ENCODE measurements around the gene CORO7. TPM values are rescaled to one million over a fixed set of nuclear protein-coding genes. Genes with fewer than 3 reads are reported as not detected.

CORO7 gene
- total RNA-seq, 1 experiment from 2014 or later = 49.7 TPM

DNA sequence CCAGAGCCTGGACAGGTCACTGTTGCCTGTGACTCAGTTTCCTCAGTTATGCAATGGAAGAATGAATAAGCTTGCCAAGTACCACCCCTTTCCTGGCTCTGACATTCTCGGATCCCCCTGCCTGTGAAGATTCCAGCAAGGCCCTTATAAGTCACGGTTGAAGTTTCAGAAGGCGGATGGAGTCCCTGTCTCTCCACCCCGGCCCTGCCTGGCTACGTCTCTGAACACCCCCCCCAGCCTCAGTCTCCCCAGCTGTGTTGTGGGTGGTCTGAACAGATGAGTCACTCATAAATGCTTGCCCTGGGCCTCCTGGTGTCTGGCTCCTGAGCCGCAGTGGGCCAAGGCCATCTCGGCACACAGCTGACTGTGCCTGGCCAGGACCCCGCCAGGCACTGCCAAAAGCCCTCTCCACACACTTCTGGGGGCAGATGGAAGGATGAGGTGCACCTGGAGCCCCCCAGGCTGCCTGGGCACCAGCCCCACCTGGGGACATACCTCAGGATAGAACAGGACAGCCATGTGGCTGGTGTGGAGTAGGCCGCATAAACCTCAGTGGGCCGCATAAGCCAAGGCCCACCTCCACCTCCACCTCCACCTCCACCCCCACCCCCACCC lies 29.3 kb downstream of the CORO7 start:
- Histone ChIP-seq H3K9me3 (replicated peaks) (no peaks in the 10 kb centered on the region), H3K4me1 (peaks cover 26% of the 10 kb centered on the region), H3K27ac (no peak overlapping the region), H3K27me3 (no peaks in the 10 kb centered on the region), H3K4me3 (no peak overlapping the region), H3K36me3 (no peaks in the 10 kb centered on the region; the same call in 1 of the 2 replicates)
- no peak for DNase-seq

DNA sequence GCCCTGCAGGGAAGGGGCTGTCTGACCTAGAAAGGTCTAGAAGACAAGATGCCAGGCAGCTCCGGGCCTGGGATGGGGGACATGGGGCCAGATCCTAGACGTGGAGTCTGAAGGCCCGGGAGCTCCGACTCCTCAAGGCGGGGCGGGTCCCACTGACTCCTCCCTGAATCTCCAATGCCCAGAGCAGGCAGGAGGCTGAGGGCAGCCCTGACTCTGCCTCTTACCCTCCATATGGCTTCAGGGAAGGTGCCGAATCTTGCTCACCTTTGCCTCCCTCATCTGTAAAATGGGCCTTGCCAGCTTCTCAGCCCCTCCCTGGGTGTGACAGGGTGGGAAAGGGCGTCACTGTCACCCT lies 30.0 kb downstream of the CORO7 start:
- no peak for DNase-seq
- no peaks in the 10 kb centered on the region for H3K9me3 ChIP-seq (replicated peaks)
- no peaks in the 10 kb centered on the region; the same call in 1 of the 2 replicates for H3K36me3 ChIP-seq
- peaks cover 26% of the 10 kb centered on the region for H3K4me1 ChIP-seq
- H3K4me3 ChIP-seq = no peak overlapping the region
- no peaks in the 10 kb centered on the region for H3K27me3 ChIP-seq
- no peak overlapping the region for H3K27ac ChIP-seq

DNA sequence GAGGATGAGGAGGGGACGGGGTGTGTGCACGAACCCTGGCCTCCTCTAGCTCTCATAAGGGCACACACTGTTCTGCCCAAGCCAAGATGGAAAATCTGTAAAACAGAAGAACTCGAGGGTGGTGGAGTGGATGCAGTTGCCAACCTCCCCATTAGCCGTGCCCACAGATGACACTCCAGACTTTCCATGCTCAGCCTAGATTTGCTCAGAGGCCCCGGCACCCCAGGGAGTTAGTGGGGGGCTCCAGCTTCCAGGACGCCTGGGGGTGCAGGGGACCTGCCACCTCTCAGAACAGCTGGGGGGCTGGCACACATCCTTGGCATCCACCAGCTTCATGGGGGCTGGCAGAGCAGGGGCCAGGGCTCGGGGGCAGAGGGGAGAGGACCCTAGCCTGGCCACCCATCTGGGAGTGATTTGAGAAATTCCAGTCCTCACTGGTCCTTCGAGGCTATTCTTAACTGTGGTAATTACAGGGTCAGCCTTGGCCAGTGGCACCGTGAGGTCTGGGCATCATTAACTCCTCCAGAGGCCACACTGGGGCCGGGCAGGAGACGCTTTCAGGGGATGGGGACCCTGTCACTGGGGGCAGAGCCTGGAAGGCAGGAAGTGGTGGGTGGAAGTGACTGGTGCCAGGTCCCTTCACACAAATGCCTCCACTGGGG lies 30.5 kb downstream of the CORO7 start:
- H3K4me3 ChIP-seq = no peak overlapping the region
- no peak for DNase-seq
- H3K27me3 ChIP-seq = no peaks in the 10 kb centered on the region
- H3K9me3 ChIP-seq (replicated peaks) = no peaks in the 10 kb centered on the region
- peaks cover 26% of the 10 kb centered on the region for H3K4me1 ChIP-seq
- no peaks in the 10 kb centered on the region; the same call in 1 of the 2 replicates for H3K36me3 ChIP-seq
- H3K27ac ChIP-seq = no peak overlapping the region

DNA sequence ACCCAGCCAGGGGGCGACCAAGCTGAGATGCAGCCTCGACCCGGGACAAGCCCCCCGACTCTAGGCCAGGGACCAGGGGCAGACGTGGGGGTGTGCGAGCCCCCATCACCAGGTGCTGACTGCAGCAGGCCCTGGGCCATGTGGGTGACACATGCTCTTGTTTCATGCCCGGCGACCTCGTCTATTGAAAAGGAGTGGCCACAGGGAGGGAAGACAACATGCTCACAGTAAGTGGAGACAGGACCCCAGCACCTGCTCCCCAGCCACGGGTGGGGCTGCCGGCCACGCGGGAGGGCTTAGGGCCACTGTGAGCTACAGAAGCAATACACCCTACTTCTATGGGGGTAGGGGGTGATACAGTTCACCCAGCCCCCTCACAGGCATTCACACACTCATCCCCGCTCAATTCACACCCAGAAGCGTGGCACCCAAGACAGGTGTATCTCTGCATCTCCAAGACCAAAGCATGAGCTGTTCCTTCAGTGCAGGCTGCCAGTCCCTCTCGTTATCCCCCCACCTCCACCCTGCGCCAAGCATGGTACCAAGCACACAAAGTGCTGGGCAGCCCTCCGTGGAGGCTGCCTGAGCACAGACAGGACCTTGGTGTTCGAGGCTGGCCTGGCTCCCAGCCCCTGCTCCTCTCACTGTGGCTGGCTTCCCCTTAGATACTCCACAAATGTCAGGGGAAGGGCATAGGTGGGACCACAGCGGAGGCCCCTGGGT lies 31.2 kb downstream of the CORO7 start:
- Histone ChIP-seq H3K36me3 (no peaks in the 10 kb centered on the region; the same call in 1 of the 2 replicates), H3K4me1 (peaks cover 23% of the 10 kb centered on the region), H3K27me3 (no peaks in the 10 kb centered on the region), H3K4me3 (no peak overlapping the region), H3K27ac (no peak overlapping the region), H3K9me3 (replicated peaks) (no peaks in the 10 kb centered on the region)
- DNase-seq = no peak

DNA sequence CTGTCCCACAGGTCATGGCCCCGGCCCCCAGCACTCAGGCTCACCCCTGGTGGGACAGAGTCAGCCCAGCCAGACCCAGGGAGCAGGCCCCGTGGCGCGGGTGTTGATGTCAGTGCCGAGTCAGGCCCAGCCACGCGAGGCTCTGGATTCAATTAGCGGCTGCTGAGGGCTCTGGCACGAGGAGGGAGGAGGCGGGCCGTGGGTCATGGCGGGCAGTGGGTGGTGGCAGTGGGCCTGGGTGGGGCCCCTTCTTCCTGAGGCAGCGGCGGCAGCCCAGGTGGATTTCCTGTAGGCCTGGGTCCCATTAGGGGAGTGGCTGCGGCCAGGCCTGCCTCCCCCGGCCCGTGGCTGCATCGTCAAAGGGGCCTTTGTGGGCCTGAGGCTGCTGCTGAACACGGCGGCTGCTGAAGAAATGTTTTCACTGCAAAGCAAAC lies 31.9 kb downstream of the CORO7 start:
- DNase-seq = no peak
- Histone ChIP-seq H3K27me3 (no peaks in the 10 kb centered on the region), H3K27ac (no peak overlapping the region), H3K4me1 (peaks cover 18% of the 10 kb centered on the region), H3K4me3 (no peak overlapping the region), H3K9me3 (replicated peaks) (no peaks in the 10 kb centered on the region), H3K36me3 (no peaks in the 10 kb centered on the region)

DNA sequence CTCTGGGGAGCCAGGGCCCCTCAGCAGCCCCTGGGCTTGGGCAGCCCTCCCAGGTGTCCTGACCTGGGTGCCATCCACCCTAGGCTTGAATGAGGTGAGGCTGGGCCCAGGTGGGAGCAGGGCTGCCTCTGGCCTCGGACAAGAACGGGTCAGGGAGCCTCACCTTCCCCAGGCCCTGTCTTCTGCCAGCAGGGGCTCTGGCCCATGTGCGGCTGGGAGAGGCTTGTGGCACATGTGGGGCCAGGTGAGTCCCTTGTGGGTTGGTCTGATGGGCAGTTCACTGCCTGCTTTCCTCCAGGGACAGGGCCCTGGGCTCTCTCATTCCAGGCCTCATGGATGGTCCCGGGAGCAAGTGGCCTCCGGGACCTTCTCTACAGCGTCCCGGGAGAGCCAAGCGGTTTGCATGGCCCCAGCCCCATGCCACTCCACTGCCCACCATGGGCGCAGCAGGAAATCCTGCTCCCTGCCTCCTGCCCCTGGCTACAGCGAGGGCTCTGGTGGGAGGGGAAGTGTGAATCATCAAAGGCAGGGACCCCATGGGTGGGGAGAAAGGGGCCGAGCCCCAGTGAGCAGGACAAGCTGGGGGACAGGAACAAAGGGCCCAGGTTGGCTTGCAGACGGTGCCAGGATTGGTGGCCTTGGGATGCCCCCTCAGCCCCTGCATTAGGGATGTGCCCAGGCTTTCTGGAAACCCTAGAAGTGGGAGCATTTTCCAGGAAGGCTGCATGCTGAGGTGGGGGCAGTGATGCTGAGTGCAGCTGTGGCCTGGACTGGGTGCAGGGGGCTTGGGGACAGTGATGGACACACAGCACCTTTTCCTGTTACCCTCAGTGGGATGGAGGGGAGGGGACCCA lies 32.6 kb downstream of the CORO7 start:
- H3K36me3 ChIP-seq = no peaks in the 10 kb centered on the region
- DNase-seq = no peak
- no peaks in the 10 kb centered on the region for H3K9me3 ChIP-seq (replicated peaks)
- no peaks in the 10 kb centered on the region for H3K27me3 ChIP-seq
- no peak overlapping the region for H3K4me3 ChIP-seq
- H3K27ac ChIP-seq = no peak overlapping the region
- H3K4me1 ChIP-seq = peaks cover 11% of the 10 kb centered on the region; the same call in 1 of the 2 replicates

DNA sequence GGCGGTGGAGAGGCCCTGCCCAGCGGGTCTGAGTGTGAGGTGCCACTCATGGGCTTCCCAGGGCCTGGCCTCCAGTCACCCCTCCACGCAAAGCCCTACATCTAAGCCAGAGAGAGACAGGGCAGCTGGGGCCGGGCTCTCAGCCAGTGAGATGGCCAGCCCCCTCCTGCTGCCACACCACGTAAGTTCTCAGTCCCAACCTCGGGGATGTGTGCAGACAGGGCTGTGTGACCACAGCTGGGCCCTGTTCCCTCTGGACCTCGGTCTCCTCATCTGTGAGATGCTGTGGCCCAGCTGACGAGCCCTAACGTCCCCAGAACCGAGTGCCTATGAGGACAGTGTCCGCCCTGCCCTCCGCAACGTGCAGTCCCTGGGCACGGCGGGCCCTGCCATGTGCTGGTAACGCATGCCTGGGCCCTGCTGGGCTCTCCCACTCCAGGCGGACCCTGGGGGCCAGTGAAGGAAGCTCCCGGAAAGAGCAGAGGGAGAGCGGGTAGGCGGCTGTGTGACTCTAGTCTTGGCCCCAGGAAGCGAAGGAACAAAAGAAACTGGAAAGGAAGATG lies 33.5 kb downstream of the CORO7 start:
- H3K9me3 ChIP-seq (replicated peaks) = no peaks in the 10 kb centered on the region
- no peaks in the 10 kb centered on the region for H3K36me3 ChIP-seq
- no peak overlapping the region for H3K27ac ChIP-seq
- H3K4me3 ChIP-seq = no peak overlapping the region
- no peaks in the 10 kb centered on the region for H3K27me3 ChIP-seq
- no peak for DNase-seq
- peaks cover 3% of the 10 kb centered on the region; the same call in 1 of the 2 replicates for H3K4me1 ChIP-seq

DNA sequence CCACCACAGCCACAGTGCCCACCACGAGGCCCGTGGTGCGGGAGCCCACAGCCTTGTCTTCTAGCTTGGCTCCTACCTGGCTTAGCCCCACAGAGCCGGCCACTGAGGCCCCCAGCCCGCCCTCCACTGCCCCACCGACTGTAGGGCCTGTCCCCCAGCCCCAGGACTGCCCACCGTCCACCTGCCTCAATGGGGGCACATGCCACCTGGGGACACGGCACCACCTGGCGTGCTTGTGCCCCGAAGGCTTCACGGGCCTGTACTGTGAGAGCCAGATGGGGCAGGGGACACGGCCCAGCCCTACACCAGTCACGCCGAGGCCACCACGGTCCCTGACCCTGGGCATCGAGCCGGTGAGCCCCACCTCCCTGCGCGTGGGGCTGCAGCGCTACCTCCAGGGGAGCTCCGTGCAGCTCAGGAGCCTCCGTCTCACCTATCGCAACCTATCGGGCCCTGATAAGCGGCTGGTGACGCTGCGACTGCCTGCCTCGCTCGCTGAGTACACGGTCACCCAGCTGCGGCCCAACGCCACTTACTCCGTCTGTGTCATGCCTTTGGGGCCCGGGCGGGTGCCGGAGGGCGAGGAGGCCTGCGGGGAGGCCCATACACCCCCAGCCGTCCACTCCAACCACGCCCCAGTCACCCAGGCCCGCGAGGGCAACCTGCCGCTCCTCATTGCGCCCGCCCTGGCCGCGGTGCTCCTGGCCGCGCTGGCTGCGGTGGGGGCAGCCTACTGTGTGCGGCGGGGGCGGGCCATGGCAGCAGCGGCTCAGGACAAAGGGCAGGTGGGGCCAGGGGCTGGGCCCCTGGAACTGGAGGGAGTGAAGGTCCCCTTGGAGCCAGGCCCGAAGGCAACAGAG lies 34.2 kb downstream of the CORO7 start:
- no peak overlapping the region for H3K4me3 ChIP-seq
- no peak for DNase-seq
- H3K4me1 ChIP-seq = no peaks in the 10 kb centered on the region
- no peak overlapping the region for H3K27ac ChIP-seq
- no peaks in the 10 kb centered on the region for H3K27me3 ChIP-seq
- H3K36me3 ChIP-seq = no peaks in the 10 kb centered on the region
- H3K9me3 ChIP-seq (replicated peaks) = no peaks in the 10 kb centered on the region

DNA sequence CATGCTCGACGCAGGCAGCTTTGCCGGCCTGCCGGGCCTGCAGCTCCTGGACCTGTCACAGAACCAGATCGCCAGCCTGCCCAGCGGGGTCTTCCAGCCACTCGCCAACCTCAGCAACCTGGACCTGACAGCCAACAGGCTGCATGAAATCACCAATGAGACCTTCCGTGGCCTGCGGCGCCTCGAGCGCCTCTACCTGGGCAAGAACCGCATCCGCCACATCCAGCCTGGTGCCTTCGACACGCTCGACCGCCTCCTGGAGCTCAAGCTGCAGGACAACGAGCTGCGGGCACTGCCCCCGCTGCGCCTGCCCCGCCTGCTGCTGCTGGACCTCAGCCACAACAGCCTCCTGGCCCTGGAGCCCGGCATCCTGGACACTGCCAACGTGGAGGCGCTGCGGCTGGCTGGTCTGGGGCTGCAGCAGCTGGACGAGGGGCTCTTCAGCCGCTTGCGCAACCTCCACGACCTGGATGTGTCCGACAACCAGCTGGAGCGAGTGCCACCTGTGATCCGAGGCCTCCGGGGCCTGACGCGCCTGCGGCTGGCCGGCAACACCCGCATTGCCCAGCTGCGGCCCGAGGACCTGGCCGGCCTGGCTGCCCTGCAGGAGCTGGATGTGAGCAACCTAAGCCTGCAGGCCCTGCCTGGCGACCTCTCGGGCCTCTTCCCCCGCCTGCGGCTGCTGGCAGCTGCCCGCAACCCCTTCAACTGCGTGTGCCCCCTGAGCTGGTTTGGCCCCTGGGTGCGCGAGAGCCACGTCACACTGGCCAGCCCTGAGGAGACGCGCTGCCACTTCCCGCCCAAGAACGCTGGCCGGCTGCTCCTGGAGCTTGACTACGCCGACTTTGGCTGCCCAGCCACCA lies 35.1 kb downstream of the CORO7 start:
- H3K9me3 ChIP-seq (replicated peaks) = no peaks in the 10 kb centered on the region
- DNase-seq = no peak
- no peak overlapping the region for H3K27ac ChIP-seq
- H3K27me3 ChIP-seq = no peaks in the 10 kb centered on the region
- no peaks in the 10 kb centered on the region; the same call in 1 of the 2 replicates for H3K4me1 ChIP-seq
- no peaks in the 10 kb centered on the region for H3K36me3 ChIP-seq
- H3K4me3 ChIP-seq = no peak overlapping the region

DNA sequence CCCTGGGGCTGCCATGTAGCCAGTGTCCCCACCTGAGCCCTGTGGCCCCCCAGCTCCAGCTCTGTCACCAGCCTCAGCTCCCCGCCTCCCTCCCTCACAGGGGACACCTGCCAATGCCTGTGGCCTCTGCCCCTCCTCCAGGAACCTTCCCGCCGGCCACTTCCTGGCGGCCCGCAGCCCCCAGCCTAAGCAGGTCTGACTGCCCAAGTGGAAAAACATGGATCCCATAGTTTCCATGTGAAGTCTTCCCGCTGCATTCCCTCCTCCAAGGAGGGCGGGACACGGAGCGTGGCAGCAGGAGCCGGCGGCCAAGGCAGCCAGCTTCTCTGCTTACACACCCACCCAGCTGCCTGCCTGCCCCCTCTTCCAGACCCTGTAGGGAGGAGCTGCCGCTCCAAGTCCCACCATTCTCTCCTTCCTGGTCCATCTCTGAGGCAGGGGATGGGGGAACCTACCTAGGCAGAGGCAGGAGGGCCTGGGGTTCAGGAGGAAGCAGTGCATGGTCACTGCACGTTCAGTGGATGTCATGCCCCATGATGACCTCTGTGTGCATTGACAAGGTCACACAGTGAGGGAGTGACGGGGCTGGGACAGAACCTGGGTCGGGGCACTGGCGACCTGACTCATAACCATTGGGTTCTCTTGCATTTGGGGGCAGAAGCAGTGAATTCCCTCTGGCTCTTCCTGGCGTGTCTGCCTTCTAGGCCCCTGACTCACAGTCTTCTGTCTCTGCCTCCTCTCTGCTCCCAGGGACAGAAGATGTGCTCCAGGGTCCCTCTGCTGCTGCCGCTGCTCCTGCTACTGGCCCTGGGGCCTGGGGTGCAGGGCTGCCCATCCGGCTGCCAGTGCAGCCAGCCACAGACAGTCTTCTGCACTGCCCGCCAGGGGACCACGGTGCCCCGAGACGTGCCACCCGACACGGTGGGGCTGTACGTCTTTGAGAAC lies 36.0 kb downstream of the CORO7 start:
- no peak overlapping the region for H3K27ac ChIP-seq

DNA sequence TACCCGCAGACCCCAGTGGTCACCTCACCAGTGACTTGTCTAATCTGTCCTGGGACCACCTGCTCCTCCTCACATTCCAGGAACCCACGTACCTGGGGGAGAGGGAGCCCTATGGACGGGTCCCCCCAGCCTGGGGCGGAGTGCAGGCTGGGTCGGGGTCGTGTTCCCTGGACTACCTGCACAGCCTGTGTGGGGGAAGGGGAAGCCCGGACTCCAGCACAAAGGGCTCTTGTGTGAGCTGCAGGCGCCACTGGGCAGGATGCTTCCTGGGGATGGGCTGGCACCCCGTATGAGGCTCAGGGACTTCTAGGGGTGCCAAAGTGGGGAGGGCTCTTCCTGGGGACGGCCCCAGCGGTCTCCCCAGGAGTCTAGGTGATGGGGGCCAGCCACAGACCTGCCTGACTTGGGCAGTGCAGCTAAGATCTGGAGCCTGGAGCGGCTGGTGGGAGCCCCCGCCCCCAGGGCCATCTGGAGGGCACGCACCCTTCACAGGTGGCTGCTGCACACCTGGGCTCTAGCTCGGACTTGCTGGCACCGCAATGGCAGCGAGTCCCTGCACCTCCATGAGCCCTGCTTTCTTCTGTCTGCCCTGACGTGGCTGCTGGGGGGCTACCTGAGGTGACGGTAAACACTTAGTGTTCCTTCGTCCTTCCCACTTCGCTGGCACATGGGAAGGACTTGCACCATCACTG lies 37.3 kb downstream of the CORO7 start:
- no peaks in the 10 kb centered on the region for H3K36me3 ChIP-seq
- no peak overlapping the region for H3K27ac ChIP-seq

More for the DNA sequence above, 36.0 kb downstream of the CORO7 start:
- Histone ChIP-seq H3K4me3 (no peak overlapping the region), H3K27me3 (no peaks in the 10 kb centered on the region), H3K4me1 (no peaks in the 10 kb centered on the region; the same call in 1 of the 2 replicates), H3K9me3 (replicated peaks) (no peaks in the 10 kb centered on the region), H3K36me3 (no peaks in the 10 kb centered on the region)
- no peak for DNase-seq

More for the DNA sequence above, 37.3 kb downstream of the CORO7 start:
- no peak for DNase-seq
- H3K4me3 ChIP-seq = no peak overlapping the region
- H3K4me1 ChIP-seq = peaks cover 6% of the 10 kb centered on the region
- H3K27me3 ChIP-seq = no peaks in the 10 kb centered on the region
- no peaks in the 10 kb centered on the region for H3K9me3 ChIP-seq (replicated peaks)
